ENCODE results near the gene LARGE1. TPM values are rescaled to one million over a fixed set of nuclear protein-coding genes. Genes with fewer than 3 reads are reported as not detected.

The LARGE1 gene
- total RNA-seq, 1 experiment from 2014 or later = 2.5 TPM

DNA sequence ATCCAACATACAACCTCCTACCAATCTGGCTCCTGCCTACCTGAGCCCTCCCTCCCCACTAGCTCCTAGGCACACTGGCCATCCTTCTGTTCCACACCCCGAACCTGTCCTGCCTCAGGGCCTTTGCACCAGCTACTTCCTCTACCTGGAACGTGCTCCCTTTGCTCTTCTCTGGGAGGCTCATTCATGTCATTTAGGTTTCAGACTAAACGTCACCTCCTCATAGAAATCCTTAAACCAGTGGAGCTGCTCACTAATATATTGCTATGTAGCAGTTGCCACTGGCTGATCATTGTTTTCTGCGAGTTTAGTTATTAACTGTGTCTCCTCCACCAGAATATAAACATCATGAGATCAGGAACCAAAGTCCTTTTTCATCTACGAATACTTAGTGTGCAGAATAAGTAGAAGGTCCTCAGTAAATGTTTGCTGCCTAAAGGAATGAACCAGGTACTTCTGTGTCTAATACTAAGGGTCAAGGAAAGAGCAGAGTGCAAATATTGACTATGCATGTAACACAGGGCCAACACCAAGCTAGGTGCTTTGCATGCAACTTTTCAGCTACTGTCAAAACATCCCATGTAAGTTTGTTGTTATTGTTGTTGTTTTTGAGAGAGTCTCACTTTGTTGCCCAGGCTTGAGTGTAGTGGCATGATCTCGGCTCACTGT is 584.5 kb downstream of the LARGE1 start:
- Histone ChIP-seq H3K27ac (ENCODE audit: low read length) (no peak overlapping the region), H3K27me3 (ENCODE audit: control insufficient read depth, insufficient read depth, low read length) (no peaks in the 10 kb centered on the region), H3K36me3 (ENCODE audit: control insufficient read depth, insufficient read depth, low read length) (no peaks in the 10 kb centered on the region), H3K4me3 (ENCODE audit: low read depth in 2 of 2, low read length in 2 of 2) (no peak overlapping the region), H3K4me1 (ENCODE audit: control insufficient read depth, insufficient read depth, low read length) (no peaks in the 10 kb centered on the region), H3K9me3 (ENCODE audit: control insufficient read depth, insufficient read depth, low read depth, low read length) (no peaks in the 10 kb centered on the region)
- CTCF ChIA-PET = no interaction called here
- in situ Hi-C loops (cut with HindIII; ENCODE audit: low pct_unique_long_range_greater_than_20kb, low sequenced_read_pairs) = no loop called here
- BruUV-seq (replicated peaks) = no TSS peak
- TF ChIP-seq, protein P1, sequence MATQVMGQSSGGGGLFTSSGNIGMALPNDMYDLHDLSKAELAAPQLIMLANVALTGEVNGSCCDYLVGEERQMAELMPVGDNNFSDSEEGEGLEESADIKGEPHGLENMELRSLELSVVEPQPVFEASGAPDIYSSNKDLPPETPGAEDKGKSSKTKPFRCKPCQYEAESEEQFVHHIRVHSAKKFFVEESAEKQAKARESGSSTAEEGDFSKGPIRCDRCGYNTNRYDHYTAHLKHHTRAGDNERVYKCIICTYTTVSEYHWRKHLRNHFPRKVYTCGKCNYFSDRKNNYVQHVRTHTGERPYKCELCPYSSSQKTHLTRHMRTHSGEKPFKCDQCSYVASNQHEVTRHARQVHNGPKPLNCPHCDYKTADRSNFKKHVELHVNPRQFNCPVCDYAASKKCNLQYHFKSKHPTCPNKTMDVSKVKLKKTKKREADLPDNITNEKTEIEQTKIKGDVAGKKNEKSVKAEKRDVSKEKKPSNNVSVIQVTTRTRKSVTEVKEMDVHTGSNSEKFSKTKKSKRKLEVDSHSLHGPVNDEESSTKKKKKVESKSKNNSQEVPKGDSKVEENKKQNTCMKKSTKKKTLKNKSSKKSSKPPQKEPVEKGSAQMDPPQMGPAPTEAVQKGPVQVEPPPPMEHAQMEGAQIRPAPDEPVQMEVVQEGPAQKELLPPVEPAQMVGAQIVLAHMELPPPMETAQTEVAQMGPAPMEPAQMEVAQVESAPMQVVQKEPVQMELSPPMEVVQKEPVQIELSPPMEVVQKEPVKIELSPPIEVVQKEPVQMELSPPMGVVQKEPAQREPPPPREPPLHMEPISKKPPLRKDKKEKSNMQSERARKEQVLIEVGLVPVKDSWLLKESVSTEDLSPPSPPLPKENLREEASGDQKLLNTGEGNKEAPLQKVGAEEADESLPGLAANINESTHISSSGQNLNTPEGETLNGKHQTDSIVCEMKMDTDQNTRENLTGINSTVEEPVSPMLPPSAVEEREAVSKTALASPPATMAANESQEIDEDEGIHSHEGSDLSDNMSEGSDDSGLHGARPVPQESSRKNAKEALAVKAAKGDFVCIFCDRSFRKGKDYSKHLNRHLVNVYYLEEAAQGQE (IDR thresholded peaks at IDR 0.05; ENCODE audit: insufficient read depth in 1 of 2, low read depth in 2 of 2, low read length in 1 of 2) = no peak
- no peak for TF ChIP-seq TCF7L2 (IDR thresholded peaks at IDR 0.05; ENCODE audit: low read depth, low read length)
- TF ChIP-seq, protein P2, sequence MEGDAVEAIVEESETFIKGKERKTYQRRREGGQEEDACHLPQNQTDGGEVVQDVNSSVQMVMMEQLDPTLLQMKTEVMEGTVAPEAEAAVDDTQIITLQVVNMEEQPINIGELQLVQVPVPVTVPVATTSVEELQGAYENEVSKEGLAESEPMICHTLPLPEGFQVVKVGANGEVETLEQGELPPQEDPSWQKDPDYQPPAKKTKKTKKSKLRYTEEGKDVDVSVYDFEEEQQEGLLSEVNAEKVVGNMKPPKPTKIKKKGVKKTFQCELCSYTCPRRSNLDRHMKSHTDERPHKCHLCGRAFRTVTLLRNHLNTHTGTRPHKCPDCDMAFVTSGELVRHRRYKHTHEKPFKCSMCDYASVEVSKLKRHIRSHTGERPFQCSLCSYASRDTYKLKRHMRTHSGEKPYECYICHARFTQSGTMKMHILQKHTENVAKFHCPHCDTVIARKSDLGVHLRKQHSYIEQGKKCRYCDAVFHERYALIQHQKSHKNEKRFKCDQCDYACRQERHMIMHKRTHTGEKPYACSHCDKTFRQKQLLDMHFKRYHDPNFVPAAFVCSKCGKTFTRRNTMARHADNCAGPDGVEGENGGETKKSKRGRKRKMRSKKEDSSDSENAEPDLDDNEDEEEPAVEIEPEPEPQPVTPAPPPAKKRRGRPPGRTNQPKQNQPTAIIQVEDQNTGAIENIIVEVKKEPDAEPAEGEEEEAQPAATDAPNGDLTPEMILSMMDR (IDR thresholded peaks at IDR 0.05) = no peak
- TF ChIP-seq POLR2AphosphoS5 (IDR thresholded peaks at IDR 0.05; ENCODE audit: low read depth, low read length) = no peak
- TF ChIP-seq SIN3A (IDR thresholded peaks at IDR 0.05; ENCODE audit: borderline replicate concordance, insufficient read depth, low read depth, low read length) = no peak
- no peak for DNase-seq (ENCODE audit: low read depth, low spot score)
- intact Hi-C loops (cut with micrococcal nuclease; ENCODE audit: unreplicated experiment) = no loop called here
- POLR2A ChIA-PET = no interaction called here
- ATAC-seq = no peak

DNA sequence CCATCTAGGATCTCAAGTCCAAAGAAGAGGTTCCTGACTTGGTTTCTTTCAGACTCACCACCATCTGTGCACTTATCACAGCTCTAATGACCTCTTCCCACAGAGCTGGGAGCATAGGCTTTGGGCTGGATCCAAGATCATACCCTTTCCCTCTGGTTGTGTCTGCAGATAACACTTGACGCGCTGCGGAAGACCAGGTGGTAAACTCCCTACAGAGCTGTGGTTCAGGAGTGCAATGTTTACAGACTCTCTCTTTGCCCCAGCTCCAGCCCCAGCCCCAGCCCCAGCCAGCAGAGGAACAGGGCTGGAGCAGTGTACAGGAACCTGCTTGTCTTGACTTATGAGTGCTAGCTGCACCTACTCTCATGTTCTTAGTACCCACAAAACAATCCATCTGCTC is 587.7 kb downstream of the LARGE1 start:
- intact Hi-C loops (cut with micrococcal nuclease; ENCODE audit: unreplicated experiment) = no loop called here
- no peak for DNase-seq (ENCODE audit: low read depth, low spot score)
- Histone ChIP-seq H3K4me1 (ENCODE audit: control insufficient read depth, insufficient read depth, low read length) (no peaks in the 10 kb centered on the region), H3K36me3 (ENCODE audit: control insufficient read depth, insufficient read depth, low read length) (no peaks in the 10 kb centered on the region), H3K4me3 (ENCODE audit: low read depth in 2 of 2, low read length in 2 of 2) (no peak overlapping the region), H3K27me3 (ENCODE audit: control insufficient read depth, insufficient read depth, low read length) (no peaks in the 10 kb centered on the region), H3K27ac (ENCODE audit: low read length) (no peak overlapping the region), H3K9me3 (ENCODE audit: control insufficient read depth, insufficient read depth, low read depth, low read length) (no peaks in the 10 kb centered on the region)
- TF ChIP-seq TCF7L2 (IDR thresholded peaks at IDR 0.05; ENCODE audit: low read depth, low read length) (no peak), POLR2AphosphoS5 (IDR thresholded peaks at IDR 0.05; ENCODE audit: low read depth, low read length) (no peak), SIN3A (IDR thresholded peaks at IDR 0.05; ENCODE audit: borderline replicate concordance, insufficient read depth, low read depth, low read length) (no peak)
- TF ChIP-seq, protein P1 (IDR thresholded peaks at IDR 0.05; ENCODE audit: insufficient read depth in 1 of 2, low read depth in 2 of 2, low read length in 1 of 2) = no peak
- TF ChIP-seq, protein P2 (IDR thresholded peaks at IDR 0.05) = no peak
- in situ Hi-C loops (cut with HindIII; ENCODE audit: low pct_unique_long_range_greater_than_20kb, low sequenced_read_pairs) = no loop called here
- CTCF ChIA-PET = no interaction called here
- POLR2A ChIA-PET = no interaction called here
- ATAC-seq = no peak
- BruUV-seq (replicated peaks) = no TSS peak

Measured in Panc1 (cell line).